Loucy (cell line): ENCODE data around the gene ATP8A2.

Experiments
- EZH2phosphoT487 ChIP-seq: fragments of 200-600 bp; IDR thresholded peaks from 2 replicates; pipeline ENCODE4 v1.6.1; 2018; ENCODE audit warnings: antibody characterized with exemption, mild to moderate bottlenecking, moderate library complexity, borderline replicate concordance
- TF ChIP-seq, protein P1 (sequence below): fragments of 200-600 bp; sonication (generic); conservative IDR thresholded peaks from 2 replicates; pipeline ENCODE4 v1.5.1; 2014; ENCODE audit warnings: mild to moderate bottlenecking, antibody characterized with exemption, low read length

GRCh38 chr13:25652764-25653163, 281.0 kb downstream of the ATP8A2 start:
- TF ChIP-seq, protein P1, sequence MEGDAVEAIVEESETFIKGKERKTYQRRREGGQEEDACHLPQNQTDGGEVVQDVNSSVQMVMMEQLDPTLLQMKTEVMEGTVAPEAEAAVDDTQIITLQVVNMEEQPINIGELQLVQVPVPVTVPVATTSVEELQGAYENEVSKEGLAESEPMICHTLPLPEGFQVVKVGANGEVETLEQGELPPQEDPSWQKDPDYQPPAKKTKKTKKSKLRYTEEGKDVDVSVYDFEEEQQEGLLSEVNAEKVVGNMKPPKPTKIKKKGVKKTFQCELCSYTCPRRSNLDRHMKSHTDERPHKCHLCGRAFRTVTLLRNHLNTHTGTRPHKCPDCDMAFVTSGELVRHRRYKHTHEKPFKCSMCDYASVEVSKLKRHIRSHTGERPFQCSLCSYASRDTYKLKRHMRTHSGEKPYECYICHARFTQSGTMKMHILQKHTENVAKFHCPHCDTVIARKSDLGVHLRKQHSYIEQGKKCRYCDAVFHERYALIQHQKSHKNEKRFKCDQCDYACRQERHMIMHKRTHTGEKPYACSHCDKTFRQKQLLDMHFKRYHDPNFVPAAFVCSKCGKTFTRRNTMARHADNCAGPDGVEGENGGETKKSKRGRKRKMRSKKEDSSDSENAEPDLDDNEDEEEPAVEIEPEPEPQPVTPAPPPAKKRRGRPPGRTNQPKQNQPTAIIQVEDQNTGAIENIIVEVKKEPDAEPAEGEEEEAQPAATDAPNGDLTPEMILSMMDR, result no peak
- TF ChIP-seq EZH2phosphoT487, result no peak
